ENCODE measurements around the gene ATP1B3.

- TF ChIP-seq CTCF (IDR thresholded peaks at IDR 0.05; ENCODE audit: low read depth, low read length): no peak
- TF ChIP-seq EZH2phosphoT487 (IDR thresholded peaks at IDR 0.05; ENCODE audit: low read depth): no peak
Observed at GRCh38 chr3:141881702-141882101, 5.3 kb downstream of the ATP1B3 start.

All from OCI-LY3 (cell line).